ENCODE data around the gene GTSF1L. TPM values are rescaled to one million over a fixed set of nuclear protein-coding genes. Genes with fewer than 3 reads are reported as not detected.
"Not testable (repeated sequence)": the region's sequence is repeated elsewhere in the genome, so short reads cannot be mapped to it uniquely, and the experiment has no call there.

The GTSF1L gene
- total RNA-seq, 3 donors from 2014 or later: not detected

DNA sequence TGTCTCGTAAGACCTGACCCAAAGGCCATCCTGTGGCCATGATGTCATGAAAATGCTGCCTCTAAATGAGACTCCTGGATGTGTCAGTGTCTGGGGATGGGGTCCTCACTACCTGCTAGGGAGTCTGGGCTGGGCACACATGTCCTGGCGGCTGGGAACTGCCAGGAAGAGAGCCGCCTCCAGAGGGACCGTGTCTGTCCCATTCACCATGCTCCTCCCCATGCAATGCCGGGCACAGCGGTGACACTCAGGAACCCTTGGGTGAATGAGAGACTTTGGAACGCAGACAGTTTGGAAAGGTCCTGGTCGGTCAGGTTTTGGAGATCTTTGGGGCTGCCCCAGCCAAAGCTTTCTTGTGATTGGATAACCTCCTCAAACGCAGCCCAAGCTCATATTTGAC lies 40.1 kb upstream of the GTSF1L start:
- TF ChIP-seq CTCF (IDR thresholded peaks at IDR 0.05) (no peak), POLR2AphosphoS5 (IDR thresholded peaks at IDR 0.05) (no peak), POLR2A (IDR thresholded peaks at IDR 0.05) (no peak)

GRCh38 chr20:43766385-43766784 lies 39.6 kb upstream of the GTSF1L start:
- H3K27ac ChIP-seq: no peak overlapping the region
- H3K36me3 ChIP-seq: no peaks in the 10 kb centered on the region
- TF ChIP-seq CTCF (IDR thresholded peaks at IDR 0.05) (no peak), POLR2AphosphoS5 (IDR thresholded peaks at IDR 0.05) (no peak), POLR2A (IDR thresholded peaks at IDR 0.05) (no peak)
- no peaks in the 10 kb centered on the region for H3K9me3 ChIP-seq
- H3K4me1 ChIP-seq: no peaks in the 10 kb centered on the region
- H3K27me3 ChIP-seq: peaks cover 0 to 47% of the 10 kb centered on the region in 2 donors
- H3K4me3 ChIP-seq: no peak overlapping the region
- DNase-seq (ENCODE audit: low spot score in 2 of 2): no peak
- intact Hi-C loops (cut with DNase I; ENCODE audit: low total_unique reads): no loop called here

More for the DNA sequence above, 40.1 kb upstream of the GTSF1L start:
- peaks cover 0 to 52% of the 10 kb centered on the region in 2 donors for H3K27me3 ChIP-seq
- H3K4me1 ChIP-seq: no peaks in the 10 kb centered on the region
- DNase-seq (ENCODE audit: low spot score in 2 of 2): no peak
- H3K4me3 ChIP-seq: no peak overlapping the region
- H3K27ac ChIP-seq: no peak overlapping the region
- intact Hi-C loops (cut with DNase I; ENCODE audit: low total_unique reads): no loop called here
- no peaks in the 10 kb centered on the region for H3K9me3 ChIP-seq
- no peaks in the 10 kb centered on the region for H3K36me3 ChIP-seq

DNA sequence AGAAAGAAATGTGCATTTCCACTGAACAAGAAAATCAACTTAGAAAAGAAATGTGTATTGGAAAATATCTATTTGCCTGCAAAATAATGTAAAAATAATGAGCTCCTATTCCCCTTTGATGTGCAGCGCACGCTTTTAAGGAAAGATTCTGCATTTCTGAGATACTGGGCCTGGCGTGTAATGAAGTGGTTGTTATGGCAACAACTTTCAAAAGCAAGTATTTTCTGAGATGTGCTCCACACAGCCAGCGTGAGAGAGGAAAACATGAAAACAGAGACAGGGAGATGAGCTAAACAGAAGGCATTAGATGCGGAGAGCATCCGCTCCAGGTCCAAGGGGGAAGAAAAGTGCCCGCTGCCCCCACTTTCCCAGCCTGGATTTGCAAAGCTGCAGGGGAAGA lies 39.1 kb upstream of the GTSF1L start:
- Histone ChIP-seq H3K9me3 (no peaks in the 10 kb centered on the region), H3K4me1 (no peaks in the 10 kb centered on the region), H3K4me3 (no peak overlapping the region), H3K36me3 (no peaks in the 10 kb centered on the region), H3K27me3 (peaks cover 0 to 45% of the 10 kb centered on the region in 2 donors), H3K27ac (no peak overlapping the region)
- no peak for TF ChIP-seq CTCF (IDR thresholded peaks at IDR 0.05)
- no peak for TF ChIP-seq POLR2A (IDR thresholded peaks at IDR 0.05)
- TF ChIP-seq POLR2AphosphoS5 (IDR thresholded peaks at IDR 0.05): no peak
- intact Hi-C loops (cut with DNase I; ENCODE audit: low total_unique reads): no loop called here
- DNase-seq (ENCODE audit: low spot score in 2 of 2): no peak

DNA sequence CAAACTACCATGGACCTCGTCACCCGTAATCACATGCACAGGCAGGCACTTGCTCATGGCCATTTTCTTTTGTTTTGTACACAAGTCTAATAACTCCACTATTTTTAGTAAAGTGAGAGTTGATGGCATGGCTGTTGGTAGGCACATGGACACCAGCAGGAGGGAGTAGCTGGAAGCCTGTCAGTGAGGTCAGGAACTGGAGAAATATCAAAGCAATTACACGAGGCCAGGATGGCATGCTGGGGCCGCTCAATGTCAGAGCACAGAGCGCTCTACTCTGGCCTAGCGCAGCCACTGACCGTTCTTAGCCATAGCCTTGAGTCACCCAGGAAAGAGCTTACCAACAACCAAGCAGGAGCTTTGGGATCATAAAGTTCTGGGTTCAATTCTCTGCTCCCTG lies 36.1 kb upstream of the GTSF1L start:
- peaks cover 0 to 40% of the 10 kb centered on the region in 2 donors for H3K27me3 ChIP-seq
- DNase-seq (ENCODE audit: low spot score in 2 of 2): no peak
- H3K4me3 ChIP-seq: no peak overlapping the region
- no peak overlapping the region for H3K27ac ChIP-seq
- TF ChIP-seq POLR2AphosphoS5 (IDR thresholded peaks at IDR 0.05) (no peak), CTCF (IDR thresholded peaks at IDR 0.05) (no peak), POLR2A (IDR thresholded peaks at IDR 0.05) (no peak)
- intact Hi-C loops (cut with DNase I; ENCODE audit: low total_unique reads): no loop called here
- H3K36me3 ChIP-seq: no peaks in the 10 kb centered on the region
- H3K4me1 ChIP-seq: no peaks in the 10 kb centered on the region
- no peaks in the 10 kb centered on the region for H3K9me3 ChIP-seq

- no peak overlapping the region for H3K4me3 ChIP-seq
- no peaks in the 10 kb centered on the region for H3K36me3 ChIP-seq
- H3K4me1 ChIP-seq: no peaks in the 10 kb centered on the region
- intact Hi-C loops (cut with DNase I; ENCODE audit: low total_unique reads): no loop called here
- TF ChIP-seq CTCF (IDR thresholded peaks at IDR 0.05) (no peak), POLR2A (IDR thresholded peaks at IDR 0.05) (no peak), POLR2AphosphoS5 (IDR thresholded peaks at IDR 0.05) (no peak)
- no peak overlapping the region for H3K27ac ChIP-seq
- DNase-seq (ENCODE audit: low spot score in 2 of 2): no peak
- no peaks in the 10 kb centered on the region for H3K9me3 ChIP-seq
- peaks cover 0 to 29% of the 10 kb centered on the region in 2 donors for H3K27me3 ChIP-seq
Observed at GRCh38 chr20:43761386-43762340, 34.9 kb upstream of the GTSF1L start.

GRCh38 chr20:43757888-43758287 lies 31.1 kb upstream of the GTSF1L start:
- H3K4me3 ChIP-seq; DNase-seq (ENCODE audit: low spot score in 2 of 2); H3K27me3 ChIP-seq; H3K9me3 ChIP-seq; H3K4me1 ChIP-seq; H3K36me3 ChIP-seq; intact Hi-C loops (cut with DNase I; ENCODE audit: low total_unique reads); H3K27ac ChIP-seq: not testable (repeated sequence)

All from breast epithelium (tissue), 4 donors.